Peyer's patch (tissue), 4 donors: ENCODE results near the gene NRAP.

Experiments used
- CTCF ChIP-seq, 6 experiments: fragments of 450-650 bp in 4 of 6; fragments of 200-600 bp in 2 of 6; sonication (generic) in 1 of 6; IDR thresholded peaks; one replicate each; pipeline ENCODE4 v1.5.1; 2017 to 2019; ENCODE audit warnings: antibody characterized with exemption in 6 of 6, mild to moderate bottlenecking in 3 of 6, moderate library complexity in 1 of 6
- POLR2A ChIP-seq, 2 donors: fragments of 450-650 bp; IDR thresholded peaks; one replicate each; pipeline ENCODE4 v1.5.1; 2017; ENCODE audit warnings: antibody characterized with exemption in 2 of 2, mild to moderate bottlenecking in 2 of 2, moderate library complexity in 2 of 2

GRCh38 chr10:113589201-113589770 lies 74.6 kb downstream of the NRAP start:
- TF ChIP-seq CTCF (IDR thresholded peaks at IDR 0.05) = no peak
- TF ChIP-seq POLR2A (IDR thresholded peaks at IDR 0.05) = no peak
